HG03066 (cell line): ENCODE results near the gene DACT3.
A peak's percentile ranks its signal among the peaks of the same experiment; 100 is the strongest.

Experiments
- ATAC-seq: cut with Tn5 transposase; IDR thresholded peaks from one replicate; pipeline ENCODE4 v1.9.1; 2021; ENCODE audit warnings: low read depth; ENCODE audit not compliant: unreplicated experiment

DACT3 gene

GRCh38 chr19:46661020-46661731, at the start of gene DACT3:
TSS of gene DACT3 (minus strand) at chr19:46661182. CDS start at chr19:46661064, 118 bp downstream.
- peak; percentile 88 for ATAC-seq

- no peak for ATAC-seq
Measured at GRCh38 chr19:46710687-46711086, 49.7 kb upstream of the DACT3 start.

- ATAC-seq, result no peak
Measured at GRCh38 chr19:46704379-46705076, 43.5 kb upstream of the DACT3 start.

- ATAC-seq, result no peak
Measured at GRCh38 chr19:46700704-46701103, 39.7 kb upstream of the DACT3 start.

GRCh38 chr19:46698395-46699321, 37.7 kb upstream of the DACT3 start:
- ATAC-seq, result no peak

- ATAC-seq, result no peak
Measured at GRCh38 chr19:46697204-46697960, 36.4 kb upstream of the DACT3 start.

- ATAC-seq, result no peak
Measured at GRCh38 chr19:46696866-46697203, 35.9 kb upstream of the DACT3 start.

GRCh38 chr19:46696052-46696451, 35.1 kb upstream of the DACT3 start:
- no peak for ATAC-seq

GRCh38 chr19:46693760-46694159, 32.8 kb upstream of the DACT3 start:
- ATAC-seq, result no peak

GRCh38 chr19:46692918-46693722, 32.1 kb upstream of the DACT3 start:
- no peak for ATAC-seq

GRCh38 chr19:46691948-46692347, 31.0 kb upstream of the DACT3 start:
- ATAC-seq, result no peak

- ATAC-seq, result no peak
Measured at GRCh38 chr19:46691104-46691503, 30.1 kb upstream of the DACT3 start.

GRCh38 chr19:46689358-46689757, 28.4 kb upstream of the DACT3 start:
- ATAC-seq, result no peak

- no peak for ATAC-seq
Measured at GRCh38 chr19:46687438-46688145, 26.6 kb upstream of the DACT3 start.

GRCh38 chr19:46685189-46685588, 24.2 kb upstream of the DACT3 start:
- no peak for ATAC-seq

GRCh38 chr19:46678110-46678732, 17.2 kb upstream of the DACT3 start:
- ATAC-seq, result no peak

GRCh38 chr19:46674416-46675178, 13.6 kb upstream of the DACT3 start:
- ATAC-seq, result no peak

GRCh38 chr19:46670813-46671212, 9.8 kb upstream of the DACT3 start:
- no peak for ATAC-seq
